ENCODE results near the gene MTRFR.

The MTRFR gene

DNA sequence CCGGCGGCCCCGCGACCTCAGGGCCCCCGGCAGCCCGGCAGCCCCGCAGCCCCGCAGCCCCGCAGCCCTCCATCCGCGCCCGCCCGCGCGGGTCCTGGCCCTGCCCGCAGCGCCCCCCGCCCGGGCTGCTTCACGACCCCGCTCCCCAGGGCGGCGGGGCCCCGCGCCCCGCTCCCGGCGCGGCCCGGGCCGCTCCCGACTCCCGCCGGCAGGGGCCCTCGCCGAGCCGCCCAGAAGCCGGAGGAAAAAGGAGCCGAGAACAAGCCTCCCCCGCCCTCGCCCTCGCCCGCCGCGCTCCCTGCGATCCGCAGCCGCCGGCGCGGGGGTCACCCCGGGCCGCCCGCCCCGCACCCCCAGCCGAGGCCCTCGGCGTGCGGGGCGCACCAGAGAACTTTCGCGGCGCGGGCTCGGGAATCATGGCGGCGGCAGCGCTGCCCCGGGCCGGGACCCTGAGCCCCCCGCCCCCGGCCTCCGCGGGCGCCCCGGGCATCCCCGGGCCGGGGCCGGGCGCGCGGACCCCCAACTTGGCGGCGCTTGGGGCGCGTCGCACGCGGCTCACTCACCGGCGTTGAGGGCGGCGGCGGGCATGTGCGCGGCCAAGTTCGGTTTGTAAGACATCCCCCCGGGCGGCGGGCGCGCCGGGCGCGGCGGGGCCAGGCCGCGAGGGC, 37.9 kb downstream of the MTRFR start:
- DNase-seq, result peak; percentile 70 to 74

- no peak for DNase-seq
Observed at GRCh38 chr12:123273166-123273565, 39.9 kb downstream of the MTRFR start.

- no peak for DNase-seq
Observed at GRCh38 chr12:123278101-123278627, 44.9 kb downstream of the MTRFR start.

DNA sequence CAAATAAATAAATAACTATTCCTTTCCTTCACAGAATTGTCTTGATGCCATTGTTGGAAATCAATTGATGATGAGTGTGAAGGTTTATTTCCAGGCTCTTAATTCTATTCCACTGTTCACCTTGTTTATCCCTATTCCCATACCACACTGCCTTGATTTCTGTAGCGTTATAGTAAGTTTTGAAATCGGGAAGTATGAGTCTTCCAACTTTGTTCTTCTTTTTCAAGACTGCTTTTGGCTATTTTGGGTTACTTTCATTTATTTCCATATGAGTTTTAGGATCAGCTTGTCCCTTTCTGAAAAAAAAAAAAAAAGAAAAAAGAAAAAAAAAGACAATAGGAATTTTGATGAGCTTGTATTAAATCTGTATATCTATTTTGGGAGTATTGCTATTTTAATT, 47.7 kb downstream of the MTRFR start:
- DNase-seq, result no peak

GRCh38 chr12:123282111-123282510, 48.9 kb downstream of the MTRFR start:
- no peak for DNase-seq

GRCh38 chr12:123283461-123283860, 50.2 kb downstream of the MTRFR start:
- DNase-seq, result no peak

GRCh38 chr12:123284669-123285068, 51.4 kb downstream of the MTRFR start:
- DNase-seq, result no peak

- no peak for DNase-seq
Observed at GRCh38 chr12:123286652-123287373, 53.6 kb downstream of the MTRFR start.

DNA sequence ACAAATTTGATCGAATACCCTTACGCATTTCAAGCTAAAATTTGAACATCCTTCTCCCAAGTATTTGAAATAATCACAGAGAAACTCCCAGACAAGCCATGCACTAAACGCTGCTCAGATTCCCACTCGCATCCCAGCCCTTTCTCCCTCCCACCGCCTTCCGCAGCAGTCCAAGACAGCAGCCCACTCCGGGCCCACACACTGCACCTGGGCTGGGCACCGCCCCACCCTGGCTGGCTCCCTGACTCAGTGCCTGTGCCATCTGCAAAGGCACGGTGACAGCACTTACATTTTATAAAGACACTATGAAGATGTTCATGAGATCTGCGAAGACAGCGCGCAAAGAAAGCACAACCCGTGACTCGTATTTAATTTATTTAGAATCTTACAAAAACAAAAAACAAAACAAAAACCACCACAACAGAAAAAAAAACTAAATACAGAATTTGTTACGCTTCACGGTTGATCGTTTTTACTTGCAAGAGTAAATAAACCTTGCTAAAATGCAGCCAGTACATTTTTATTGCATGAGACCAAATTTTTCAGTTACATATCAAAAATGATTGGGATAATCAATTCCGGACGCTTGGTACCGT, 55.6 kb downstream of the MTRFR start:
- DNase-seq, result no peak

DNA sequence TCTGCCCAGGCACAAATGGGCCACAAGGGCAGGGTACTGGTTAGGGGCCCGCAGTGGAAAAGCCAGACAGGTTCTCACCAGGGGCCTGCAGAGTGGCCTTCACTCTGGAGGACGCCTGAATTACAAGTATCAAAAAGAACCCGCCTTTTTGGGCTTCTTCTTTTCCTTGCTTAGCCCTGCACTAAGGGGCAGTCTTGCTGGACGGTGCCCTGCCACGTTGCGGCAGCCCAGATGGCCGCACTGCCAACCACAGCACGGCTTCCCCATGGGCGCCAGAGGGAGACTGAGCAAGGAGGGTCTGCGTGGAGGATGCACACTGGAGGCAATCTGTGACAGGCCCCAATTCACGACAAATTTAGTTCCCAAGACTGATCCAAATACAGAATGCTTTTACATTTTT, 56.7 kb downstream of the MTRFR start:
- no peak for DNase-seq

DNA sequence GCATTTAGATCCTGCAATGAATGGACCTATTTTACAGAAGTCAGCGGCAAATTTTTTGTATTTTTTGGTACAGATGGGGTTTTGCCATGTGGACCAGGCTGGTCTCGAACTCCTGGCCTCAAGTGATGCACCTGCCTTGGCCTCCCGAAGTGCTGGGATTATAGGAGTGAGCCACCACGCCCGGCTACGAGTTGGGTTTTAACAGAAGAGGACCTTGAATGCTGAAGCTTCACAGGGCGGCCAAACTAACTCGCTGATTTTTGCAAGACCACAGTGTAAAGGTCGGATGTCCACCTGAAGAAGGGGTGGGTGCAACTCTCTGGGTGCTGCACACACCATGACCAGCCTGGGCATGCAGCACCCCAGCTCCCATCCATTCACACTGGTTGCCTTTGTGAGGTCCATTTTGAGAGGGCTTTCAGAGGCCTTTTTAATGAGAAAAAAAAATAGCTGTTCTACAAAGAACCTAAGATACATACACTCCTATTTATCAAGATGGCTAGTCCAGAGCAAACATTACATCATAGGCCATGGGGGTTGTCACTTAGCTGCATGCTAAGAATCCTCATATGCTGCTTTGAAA, 60.0 kb downstream of the MTRFR start:
- no peak for DNase-seq

DNA sequence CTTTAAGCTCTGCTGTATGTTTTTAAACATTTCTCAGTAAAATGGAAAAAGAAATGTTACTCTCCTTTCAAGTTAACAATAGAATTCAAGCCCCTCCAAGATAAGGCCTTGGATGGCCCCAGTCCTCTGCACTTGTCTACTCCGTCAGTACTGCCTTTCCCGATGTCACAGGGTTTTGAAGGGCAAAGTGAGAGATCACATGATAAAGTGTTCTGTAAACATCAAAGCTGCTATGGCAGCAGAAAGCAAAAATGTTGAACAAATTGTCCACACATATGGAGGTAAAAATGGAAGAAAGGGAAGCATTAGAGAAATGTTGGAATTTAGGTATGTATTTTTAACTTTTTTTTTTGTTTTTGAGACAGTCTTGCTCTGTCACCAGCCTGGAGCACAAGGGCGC, 71.9 kb downstream of the MTRFR start:
- DNase-seq, result no peak

DNA sequence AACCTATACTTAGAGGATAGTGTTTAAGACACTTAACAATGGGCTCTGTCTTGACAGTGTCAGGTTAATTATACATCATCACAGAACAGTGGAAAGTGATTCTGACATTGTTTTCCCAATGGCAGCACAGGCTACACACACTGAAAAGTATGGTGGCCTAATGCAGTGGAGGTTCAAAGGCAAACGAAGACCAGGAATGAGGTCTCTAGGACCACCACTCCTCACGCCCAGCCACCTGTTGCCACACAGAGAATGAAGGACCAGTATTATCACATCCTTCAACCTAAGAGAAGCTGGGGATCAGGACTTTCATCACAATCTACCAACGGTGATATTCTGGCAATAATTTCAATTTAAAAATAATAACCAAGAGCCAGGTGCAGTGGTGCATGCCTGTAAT, 73.0 kb downstream of the MTRFR start:
- no peak for DNase-seq
